ENCODE measurements around the gene TMA16.
"Not testable (repeated sequence)": the region's sequence is repeated elsewhere in the genome, so short reads cannot be mapped to it uniquely, and the experiment has no call there.

Gene TMA16

DNA sequence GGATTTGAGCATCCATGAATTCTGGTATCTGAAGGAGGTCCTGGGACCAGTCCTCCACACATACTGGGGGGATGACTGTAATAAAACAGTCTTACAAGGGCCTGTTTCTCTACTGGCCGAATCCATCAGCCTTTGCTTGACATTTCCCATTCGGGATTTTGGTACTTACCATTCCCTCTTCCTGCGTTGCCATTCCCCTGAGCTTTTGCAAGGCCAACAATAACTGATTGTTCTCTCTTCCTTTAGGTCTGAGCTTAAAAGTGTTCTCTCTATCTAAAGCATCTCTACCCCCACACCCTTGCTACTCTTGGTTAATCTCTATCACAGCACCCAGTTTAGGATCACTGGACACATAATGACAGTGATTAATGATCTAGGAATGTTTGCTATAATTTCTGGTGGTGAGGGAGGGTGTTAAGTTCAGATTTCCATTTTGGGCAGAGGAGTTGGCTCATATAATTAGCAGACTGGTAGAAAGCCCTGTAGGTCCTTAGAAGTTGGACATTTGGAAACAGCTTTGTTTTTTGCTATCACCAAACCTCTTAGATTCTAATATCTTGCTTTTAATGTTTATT is 29.4 kb downstream of the TMA16 start:
- DNase-seq = no peak

DNA sequence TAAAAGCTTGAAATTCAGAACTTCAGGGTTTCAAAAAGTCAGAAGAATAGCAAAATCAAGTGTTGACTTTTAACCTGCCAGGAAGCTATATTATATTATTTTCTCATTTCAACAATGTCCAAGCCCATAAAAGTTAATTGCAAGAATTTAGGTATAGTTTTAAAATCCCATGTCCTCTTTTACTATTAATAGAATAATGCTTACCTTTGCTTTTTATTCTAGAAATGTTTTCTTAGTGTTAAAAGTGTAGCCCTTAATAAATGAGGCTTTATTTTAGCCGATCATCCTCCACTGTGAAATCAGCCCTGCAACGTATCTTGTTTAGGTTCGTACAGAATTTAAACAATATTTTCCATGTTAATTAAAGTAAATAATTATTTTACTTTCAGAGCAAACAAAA is 31.5 kb downstream of the TMA16 start:
- DNase-seq = no peak

DNA sequence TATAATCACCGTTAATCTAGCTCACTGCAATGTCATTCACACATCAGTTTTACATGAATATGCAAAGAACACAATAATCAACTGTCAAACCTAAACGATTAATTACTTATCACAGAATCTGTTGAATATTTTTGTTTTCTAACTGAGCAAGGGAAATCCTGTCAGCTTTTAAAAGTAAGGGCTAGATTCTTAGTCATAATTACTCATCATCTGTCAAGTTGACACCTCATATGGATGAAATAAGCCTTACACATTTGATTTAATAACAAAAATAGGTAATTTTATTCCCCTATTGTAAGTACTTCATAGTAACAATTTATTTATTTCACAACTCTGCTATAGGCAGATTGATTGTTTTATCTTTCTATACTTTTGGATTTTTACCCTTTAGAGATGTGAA is 32.7 kb downstream of the TMA16 start:
- no peak for DNase-seq

DNA sequence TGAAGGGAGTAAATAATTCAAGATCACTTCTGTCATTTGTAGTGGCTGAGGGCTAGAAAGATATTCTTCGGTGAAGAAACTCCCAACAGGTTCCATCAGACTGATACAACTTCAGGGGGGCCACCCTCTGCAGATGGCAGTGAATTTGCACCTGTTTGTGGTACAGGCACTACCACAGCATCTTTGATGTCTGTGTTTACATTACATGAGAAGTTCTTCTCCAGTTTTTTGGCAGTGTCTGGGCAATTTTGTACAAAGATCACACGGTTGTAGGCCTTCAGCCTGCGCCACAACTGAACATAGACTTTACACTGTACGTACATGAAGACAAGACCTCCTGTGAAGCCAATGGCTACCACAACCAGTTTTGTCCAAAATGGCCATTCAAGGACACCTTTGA is 34.2 kb downstream of the TMA16 start:
- DNase-seq = no peak

DNA sequence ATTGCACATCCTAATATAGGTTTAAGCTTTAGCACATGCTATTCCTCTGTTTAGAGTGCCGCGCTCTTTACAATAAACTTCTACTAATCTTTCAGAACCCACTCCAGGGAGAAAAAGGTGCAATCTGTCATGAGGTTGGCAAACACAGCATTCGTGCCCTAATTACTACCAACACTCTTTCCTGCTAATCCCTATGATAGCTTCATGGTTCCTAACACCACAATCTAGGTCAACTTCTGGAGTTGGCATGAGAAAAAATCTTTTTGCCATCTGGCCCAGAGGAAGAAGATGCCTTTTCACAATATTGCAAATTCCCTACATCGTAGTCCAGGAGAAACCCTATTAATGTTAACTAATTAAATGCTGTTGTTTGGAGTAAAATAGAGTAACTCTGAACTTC is 39.6 kb downstream of the TMA16 start:
- DNase-seq = no peak

DNA sequence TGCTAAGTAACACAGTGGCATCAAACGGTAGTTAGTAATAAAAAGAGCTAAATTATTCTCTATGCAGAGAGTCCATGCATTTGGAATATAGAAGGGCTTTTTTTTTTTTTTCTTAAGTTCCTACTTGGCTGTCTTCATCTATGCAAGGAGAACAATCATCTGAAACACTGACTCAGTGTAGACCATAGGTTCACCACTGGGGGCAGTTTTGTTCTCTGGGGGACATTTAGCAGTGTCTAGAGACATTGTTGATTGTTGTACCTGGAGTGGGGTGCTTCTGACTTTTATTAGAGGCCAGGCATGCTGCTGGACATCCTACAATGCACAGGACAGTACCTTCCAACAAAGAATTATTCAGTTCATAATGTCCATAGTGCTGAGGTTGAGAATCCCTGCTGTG is 41.2 kb downstream of the TMA16 start:
- DNase-seq = no peak

DNA sequence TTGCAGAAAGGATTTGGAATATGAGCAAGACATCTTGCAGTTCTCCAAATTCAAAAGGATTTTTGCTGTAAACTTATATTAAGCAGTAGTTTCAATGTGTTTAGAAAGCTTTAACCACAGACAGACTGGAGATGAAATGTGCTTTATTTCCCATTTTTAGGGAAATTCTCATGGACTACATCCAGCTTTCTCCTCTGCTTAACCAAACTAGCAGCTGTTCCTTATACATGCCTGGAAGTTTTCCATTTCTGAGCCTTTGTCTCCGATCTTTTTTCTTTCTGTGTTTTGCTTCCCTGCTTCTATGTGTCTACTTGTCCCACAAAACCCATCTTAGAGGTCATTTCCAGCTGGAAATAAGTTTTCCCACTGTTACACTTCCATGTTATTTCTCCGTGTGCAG is 41.6 kb downstream of the TMA16 start:
- no peak for DNase-seq

DNA sequence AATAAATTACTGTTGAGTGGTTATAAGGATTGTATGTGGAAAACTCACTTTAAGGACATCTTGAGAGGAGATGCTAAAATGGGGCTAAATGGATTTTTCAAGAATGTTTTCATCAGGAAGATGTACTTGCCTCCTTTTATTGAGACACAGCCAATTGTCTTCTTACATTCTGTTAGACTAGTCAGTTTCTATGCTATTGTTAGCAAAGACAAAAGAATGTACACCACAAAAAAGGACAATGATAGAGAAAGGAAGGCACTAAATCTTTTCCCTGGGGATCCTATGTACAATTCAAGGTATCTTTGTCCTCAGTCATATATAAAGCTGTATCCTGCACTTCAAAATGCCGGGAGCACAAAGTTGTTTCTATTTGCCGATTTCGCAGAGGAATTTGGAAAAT is 42.6 kb downstream of the TMA16 start:
- DNase-seq = no peak

DNA sequence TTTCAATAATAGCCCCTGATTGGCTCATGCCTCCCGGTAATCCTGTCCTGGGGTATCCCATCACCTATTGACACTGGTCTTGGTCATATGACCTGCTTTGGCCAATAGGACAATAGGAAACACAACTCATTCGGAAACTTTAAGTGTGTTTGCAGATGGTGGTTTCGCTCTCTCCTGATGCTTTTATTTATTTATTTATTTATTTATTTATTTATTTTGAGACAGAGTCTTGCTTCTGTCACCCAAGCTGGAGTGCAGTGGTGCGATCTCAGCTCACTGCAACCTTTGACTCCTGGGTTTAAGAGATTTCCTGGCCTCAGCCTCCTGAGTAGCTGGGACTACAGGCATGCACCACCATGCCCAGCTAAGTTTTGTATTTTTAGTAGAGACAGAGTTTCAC is 44.3 kb downstream of the TMA16 start:
- DNase-seq = not testable (repeated sequence)

DNA sequence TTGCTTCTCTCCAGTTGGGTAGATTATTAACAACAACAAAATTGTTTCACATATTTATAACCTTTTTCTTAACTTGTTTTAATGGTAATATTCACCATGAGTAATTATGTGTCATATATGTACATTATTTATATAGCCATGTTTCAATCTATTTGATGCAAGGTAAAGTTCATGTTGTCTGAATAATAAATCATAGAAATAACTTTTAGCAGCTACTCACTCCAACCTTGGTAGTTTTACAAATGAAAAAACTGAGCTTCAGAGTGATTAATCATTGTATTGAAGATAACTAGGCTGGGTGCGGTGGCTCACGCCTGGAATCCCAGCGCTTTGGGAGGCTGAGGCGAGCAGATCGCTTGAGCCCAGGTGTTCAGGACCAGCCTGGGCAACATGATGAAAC is 46.0 kb downstream of the TMA16 start:
- no peak for DNase-seq

DNA sequence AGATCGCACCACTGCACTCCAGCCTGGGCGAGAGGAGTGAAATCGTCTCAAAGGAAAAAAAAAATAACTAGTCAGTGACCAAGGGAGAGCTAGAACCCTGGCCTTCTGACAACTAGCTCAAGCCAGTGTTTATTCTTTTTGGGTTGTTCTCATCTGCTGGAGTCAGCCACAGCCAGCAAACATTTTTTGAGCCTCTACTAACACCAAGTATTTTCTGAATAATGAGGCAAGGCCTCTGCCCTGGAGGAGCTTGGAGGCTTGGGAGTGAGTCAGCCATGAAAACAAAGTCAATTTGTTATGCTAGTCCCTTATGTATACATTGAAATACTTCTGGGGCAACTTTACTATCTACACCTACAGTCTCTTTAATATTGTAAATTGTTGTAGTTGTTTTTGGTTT is 46.5 kb downstream of the TMA16 start:
- DNase-seq = no peak

DNA sequence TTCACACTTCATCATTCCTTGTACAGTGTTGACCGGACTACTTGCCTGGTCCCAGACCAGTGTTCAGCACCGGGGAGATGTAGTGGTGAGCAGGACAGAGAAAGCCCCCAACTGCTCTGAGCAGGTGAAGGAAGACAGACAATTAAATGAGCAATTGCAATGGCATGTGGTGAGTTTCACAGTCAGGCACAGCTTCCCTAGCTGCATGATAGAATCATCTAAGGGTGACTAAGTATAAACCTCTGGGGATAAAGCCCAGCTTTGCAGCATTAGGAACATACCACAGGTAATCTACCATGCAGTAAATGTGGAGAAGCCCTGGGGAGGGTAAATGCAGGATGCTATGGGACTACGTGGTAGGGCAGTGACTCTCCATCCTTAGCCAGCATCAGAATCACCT is 47.8 kb downstream of the TMA16 start:
- no peak for DNase-seq

DNA sequence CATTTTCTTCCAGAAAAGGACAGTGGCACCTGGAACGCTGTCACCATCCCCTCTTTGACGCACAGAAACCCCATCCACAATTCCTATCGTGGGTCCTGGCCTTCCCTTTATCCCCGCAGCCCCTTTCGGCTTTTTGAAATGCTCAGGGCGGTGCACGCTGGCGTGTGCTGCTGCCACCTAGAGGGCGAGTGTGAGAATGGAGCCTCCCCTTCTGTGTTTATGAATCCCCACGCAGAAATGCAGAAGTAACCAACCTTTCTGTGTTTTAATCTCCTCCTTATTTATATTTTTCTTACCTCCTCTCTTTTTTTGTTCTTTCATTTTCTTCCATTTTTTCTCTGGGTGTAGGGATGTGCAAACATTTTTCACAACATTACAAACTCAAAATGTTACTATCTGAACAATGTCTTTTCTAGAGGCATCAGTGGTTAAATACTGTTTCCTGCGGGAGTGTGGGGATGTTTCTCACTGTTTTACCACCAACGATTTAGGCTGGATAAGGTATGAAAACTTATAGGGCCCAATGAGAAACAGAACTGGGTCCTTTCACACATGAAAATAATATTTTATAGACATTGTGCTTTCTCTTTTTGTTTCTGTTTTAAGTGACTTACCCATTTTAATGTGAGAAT is 50.0 kb downstream of the TMA16 start:
- peak; percentile 75 for DNase-seq

DNA sequence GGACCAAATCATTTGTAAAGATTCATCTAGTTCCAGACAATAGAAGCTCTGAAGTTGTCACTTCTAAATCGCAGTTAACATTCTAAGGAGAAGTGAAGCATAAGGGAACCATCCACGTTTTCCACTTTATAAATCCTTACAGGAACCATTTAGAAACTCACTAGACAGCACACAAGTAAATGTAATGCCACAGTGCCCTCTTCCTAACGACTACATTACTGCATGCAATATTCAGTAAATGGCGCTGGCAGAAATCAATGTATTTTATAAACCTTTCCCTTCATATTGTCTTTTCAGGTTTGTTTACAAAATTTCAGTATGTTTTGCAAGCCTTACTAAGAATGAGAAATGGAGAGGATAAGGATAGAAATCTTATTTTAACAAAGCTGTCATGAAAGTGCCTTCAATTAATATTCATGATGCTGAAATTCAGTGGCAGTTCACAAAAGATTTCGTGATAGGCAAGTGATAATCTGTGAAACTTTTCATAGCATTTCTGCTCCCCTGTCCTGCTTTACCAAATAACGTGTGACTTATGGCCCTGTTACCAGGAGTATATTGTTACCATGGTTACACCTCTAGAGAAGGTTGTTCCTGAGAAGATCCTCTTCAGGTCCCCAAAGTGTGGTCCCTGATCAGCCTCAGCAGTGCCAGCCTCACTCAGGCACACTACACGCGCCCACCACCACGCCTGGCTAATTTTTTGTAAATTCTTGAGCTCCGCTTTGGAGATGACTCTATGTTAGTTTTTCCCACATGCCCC is 54.2 kb downstream of the TMA16 start:
- DNase-seq = peak; percentile 24

DNA sequence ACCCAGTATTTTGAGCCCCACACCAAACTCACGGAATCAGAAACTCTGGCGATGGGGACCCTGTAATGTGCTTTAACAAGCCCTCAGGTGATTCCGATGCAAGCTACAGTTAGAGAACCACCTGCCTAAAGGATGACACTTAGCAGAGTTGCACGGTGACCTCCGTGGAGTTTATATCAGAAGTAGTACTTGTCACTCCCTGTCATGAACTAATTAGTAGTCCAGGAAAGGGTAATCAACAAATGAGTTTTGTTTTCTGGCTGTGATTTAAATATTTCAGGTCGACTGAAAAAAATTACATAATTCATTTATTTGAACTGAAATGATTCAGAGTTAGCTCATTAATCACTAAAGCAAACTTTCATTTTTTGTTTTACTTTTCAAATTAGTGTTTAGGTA is 56.4 kb downstream of the TMA16 start:
- no peak for DNase-seq

DNA sequence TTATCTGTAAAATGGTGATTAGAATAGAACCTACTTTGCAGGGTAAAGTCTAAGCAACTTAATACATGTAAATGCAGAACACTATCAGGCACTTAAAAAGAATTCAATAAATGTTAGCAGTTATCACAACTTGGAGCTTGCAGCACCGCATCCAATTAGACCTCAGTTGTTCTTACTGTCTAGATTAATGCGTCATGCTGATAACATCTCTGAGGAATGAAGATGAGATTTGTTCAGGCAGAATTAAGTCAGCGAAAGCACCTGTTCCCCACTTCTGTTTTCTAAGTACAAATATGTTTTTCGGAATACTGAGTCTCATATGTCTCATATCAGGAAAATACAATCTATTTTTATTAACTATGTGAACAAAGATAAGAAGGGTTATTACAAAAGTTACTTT is 58.7 kb downstream of the TMA16 start:
- no peak for DNase-seq

DNA sequence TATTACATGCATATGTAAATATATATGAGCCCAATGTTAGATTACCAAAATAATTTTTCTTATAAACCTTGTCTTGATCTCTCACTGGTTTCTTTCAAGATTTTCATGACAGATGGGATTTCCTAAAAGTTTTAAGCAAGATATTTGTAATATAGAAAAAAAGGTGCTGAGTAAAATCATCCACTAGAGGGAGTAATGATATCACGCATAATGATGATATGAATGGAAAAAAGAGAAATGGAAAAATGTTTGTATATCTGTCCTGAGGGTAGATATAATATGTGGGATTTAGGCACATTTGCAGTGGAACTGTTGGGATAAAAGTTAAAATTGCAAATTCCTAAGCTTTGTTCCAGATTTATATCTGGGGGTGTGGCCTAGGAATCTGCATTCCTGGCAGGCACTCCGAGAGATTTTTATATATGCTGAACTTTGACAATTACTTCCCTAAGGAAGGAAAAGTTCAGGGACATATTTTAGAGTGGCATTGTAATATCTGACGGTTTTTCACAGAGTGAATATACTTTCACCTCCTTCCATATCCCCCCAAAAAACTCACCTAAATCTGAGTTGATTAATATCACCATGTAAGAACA is 60.5 kb downstream of the TMA16 start:
- DNase-seq = no peak

DNA sequence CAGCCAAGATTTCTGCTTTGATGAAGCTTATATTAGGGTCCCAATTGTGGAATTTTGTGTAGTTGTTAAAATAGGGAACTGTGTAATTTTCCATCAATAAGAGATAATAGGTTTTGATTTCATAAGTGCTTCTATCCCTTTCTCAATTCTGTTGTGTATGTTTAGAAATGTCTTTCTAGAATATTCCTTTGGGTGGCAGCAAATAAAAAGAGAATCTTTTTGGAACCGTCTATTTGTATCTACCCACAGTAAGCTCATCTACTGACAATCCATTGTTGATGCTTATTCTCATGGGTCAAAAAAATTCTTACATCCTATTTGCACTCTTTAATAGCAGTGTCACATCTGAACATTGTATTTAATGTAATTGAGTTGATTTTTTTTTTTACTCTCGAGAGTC is 61.7 kb downstream of the TMA16 start:
- no peak for DNase-seq

DNA sequence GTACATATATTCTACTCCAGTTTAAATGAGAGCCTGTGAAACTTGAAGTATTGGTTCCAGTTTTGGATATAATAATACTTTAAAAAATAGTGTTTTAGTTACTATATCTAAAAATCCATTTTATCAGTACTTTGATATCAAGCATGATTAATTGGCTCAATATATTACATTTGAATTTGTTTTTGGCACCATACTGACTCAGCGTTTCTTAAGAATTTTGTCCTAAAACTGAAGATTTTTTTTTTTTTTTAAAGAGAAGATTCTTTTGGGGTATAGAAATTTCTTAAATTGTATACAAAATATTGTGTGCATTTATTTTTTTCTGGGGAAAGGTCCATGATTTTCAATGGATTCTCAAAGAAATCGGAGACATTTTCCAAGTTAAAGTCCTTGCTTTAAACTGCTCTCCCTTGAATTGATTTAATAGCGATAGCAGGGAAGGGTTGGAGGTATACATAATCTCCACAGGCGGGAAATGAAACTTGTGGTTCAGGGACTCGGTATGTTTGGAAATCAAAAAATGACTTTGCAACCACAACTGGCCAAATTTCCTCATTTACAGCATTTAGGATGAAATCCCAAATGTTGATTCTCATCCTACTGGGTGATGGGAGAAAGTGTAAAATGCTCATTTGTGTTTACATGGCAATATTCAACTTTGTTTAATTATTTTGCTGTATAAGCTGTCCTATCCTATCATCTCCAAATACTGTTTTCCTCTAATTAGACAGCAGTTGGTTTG is 62.3 kb downstream of the TMA16 start:
- DNase-seq = no peak

DNA sequence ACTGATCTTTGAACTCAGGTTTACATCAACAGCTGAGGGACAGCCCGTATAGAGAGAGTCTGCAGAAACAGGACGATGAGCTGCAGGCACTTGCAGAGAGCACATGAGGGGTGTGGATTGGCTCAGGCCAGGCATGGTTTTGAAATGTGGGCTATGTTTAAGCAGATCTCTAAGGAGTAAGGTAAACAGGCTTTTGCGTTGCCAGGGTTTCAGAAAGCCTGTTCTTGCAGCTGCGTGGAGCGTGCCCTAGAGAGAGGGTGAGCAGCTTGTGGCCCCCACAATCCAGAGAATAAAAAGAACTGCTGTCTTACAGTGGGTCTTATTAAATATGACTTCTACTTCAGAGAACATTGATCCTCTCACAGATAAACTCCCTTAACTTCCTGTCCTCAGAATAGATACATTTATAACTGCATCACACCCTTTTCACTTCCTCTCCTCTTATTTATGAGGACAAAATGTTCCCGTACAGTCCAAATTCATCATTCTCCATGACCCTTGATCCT is 64.1 kb downstream of the TMA16 start:
- DNase-seq = peak; percentile 11

DNA sequence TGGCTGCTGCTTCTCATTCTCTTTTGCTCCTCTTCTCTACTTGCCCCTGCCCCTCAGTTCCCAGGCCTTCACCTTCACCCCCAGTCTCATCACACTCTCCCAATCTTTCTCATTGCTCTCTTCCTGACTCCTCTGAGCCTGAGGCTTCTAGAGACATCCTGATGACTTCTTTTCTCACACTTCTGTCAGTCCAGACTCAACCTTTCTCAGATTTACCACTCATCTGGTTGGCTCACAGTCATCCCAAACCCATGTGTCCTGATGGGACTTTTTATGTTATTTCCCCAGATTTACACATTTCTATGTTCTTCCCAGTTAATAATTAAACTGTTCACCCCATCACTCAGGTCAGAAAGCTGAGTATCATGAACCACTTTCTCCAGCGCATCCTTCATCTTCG is 68.0 kb downstream of the TMA16 start:
- no peak for DNase-seq

DNA sequence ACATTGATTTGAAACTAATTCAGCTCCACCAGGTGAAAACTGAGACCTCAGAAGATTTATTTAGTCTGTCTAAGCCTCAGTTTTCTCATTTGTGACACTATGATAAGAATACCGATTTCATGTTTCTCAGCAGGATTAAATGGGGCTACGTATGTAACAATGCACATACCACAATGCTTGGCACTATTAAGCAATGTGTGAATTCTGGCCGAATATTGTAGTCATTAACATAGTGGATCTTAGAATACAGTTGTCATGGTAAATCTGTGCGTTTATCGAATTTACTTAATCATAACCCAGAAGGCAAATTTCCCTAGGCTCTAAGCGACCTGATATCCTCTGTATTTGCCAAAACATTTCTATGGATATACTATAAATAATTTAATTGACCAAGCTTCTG is 69.1 kb downstream of the TMA16 start:
- DNase-seq = no peak

DNA sequence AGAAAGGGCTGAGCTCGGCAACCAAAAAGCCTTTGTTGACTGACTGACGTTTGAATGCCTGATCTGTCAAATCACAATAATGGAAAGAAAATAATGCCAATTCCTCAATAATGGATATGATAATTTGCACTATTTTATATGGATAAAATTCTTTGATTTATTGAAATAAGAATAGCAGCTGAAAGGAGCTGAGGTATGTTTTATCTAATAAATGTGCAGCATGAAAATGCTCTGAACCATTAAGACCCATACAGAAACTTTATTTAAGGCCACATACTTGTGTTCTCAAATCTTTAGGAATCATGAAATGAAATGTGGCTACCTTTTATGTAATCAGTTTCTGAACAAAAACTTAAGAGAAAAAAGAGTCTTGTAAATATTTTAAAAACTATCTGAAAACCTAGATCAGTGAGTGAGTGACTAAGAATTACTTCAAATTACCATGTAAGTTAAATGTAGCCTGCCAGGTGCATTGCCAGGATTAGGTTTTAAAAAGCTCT is 69.8 kb downstream of the TMA16 start:
- no peak for DNase-seq
